DND-41 (cell line): ENCODE data around the gene SEMA6A.

Experiments
- CTCF ChIP-seq: IDR thresholded peaks from 2 replicates; pipeline ENCODE4 v1.5.1; 2012; ENCODE audit warnings: borderline replicate concordance, low read length, moderate library complexity, mild to moderate bottlenecking; ENCODE audit not compliant: poor library complexity, severe bottlenecking; ENCODE audit errors: extremely low read depth
- EZH2 ChIP-seq: IDR thresholded peaks from 3 replicates; pipeline ENCODE4 v1.6.1; 2012; ENCODE audit warnings: borderline replicate concordance, low read depth, mild to moderate bottlenecking, moderate library complexity, low read length, inconsistent platforms; ENCODE audit not compliant: severe bottlenecking

- TF ChIP-seq CTCF, result no peak
- no peak for TF ChIP-seq EZH2
These were observed 47.0 kb downstream of the SEMA6A start for GRCh38 chr5:116527582-116527981.
